Liver (tissue), 9 donors: ENCODE results near the gene SFMBT2. TPM values are rescaled to one million over a fixed set of nuclear protein-coding genes. Genes with fewer than 3 reads are reported as not detected.

Experiments used
- DNase-seq: peaks from one replicate; pipeline ENCODE4 v3.0.0-alpha.2; 2017; ENCODE audit warnings: low spot score
- H3K27ac ChIP-seq, 2 donors: one replicate each; pipeline ENCODE4 v1.7.0; 2013; ENCODE audit warnings: inconsistent platforms in 2 of 2, low read length in 2 of 2, control low read depth in 1 of 2, low read depth in 1 of 2, mild to moderate bottlenecking in 1 of 2
- H3K27me3 ChIP-seq, 4 donors: one replicate each; pipeline versions ENCODE4 v1.6.1 to v1.7.0; 2013; ENCODE audit warnings: low read length in 3 of 4, inconsistent platforms in 1 of 4, mild to moderate bottlenecking in 1 of 4, moderate library complexity in 1 of 4; ENCODE audit not compliant: control insufficient read depth in 4 of 4, insufficient read depth in 4 of 4
- H3K36me3 ChIP-seq, 4 donors: one replicate each; pipeline versions ENCODE4 v1.6.1 to v1.7.0; 2013; ENCODE audit warnings: low read length in 3 of 4, mild to moderate bottlenecking in 3 of 4, low read depth in 1 of 4, moderate library complexity in 1 of 4; ENCODE audit not compliant: control insufficient read depth in 4 of 4, insufficient read depth in 3 of 4
- H3K4me1 ChIP-seq, 4 donors: one replicate each; pipeline versions ENCODE4 v1.6.1 to v1.7.0; 2013; ENCODE audit warnings: low read length in 3 of 4, mild to moderate bottlenecking in 3 of 4, moderate library complexity in 1 of 4; ENCODE audit not compliant: control insufficient read depth in 4 of 4, insufficient read depth in 4 of 4
- H3K4me3 ChIP-seq, 3 donors: one replicate each; pipeline versions ENCODE4 v1.6.1 to v1.7.0; 2013; ENCODE audit warnings: low read length in 3 of 3, control low read depth in 1 of 3, low read depth in 1 of 3, mild to moderate bottlenecking in 1 of 3
- H3K9ac ChIP-seq, 2 donors: one replicate each; pipeline ENCODE4 v1.7.0; 2013; ENCODE audit warnings: low read length in 2 of 2, mild to moderate bottlenecking in 2 of 2, moderate library complexity in 2 of 2, control low read depth in 1 of 2, low read depth in 1 of 2
- H3K9me3 ChIP-seq, 4 donors: one replicate each; pipeline versions ENCODE4 v1.6.1 to v1.7.0; 2013; ENCODE audit warnings: low read length in 3 of 4; ENCODE audit not compliant: control insufficient read depth in 4 of 4
- ATF3 ChIP-seq: IDR thresholded peaks from 2 replicates; pipeline ENCODE4 v1.6.1; 2016; ENCODE audit warnings: antibody characterized with exemption
- CTCF ChIP-seq: fragments of 150-350 bp; IDR thresholded peaks from 2 replicates; pipeline ENCODE4 v1.5.1; 2017; ENCODE audit warnings: improper control_type of control experiment, low read depth, low read length; ENCODE audit not compliant: missing input control
- EGR1 ChIP-seq, 2 donors: IDR thresholded peaks; 2 replicates each; pipeline ENCODE4 v1.6.1; 2016 to 2018; ENCODE audit warnings: antibody characterized with exemption in 2 of 2, low read depth in 2 of 2
- FOXA1 ChIP-seq: IDR thresholded peaks from 2 replicates; pipeline ENCODE4 v1.6.1; 2016; ENCODE audit warnings: antibody characterized with exemption
- FOXA2 ChIP-seq: IDR thresholded peaks from 2 replicates; pipeline ENCODE4 v1.6.1; 2016; ENCODE audit warnings: antibody characterized with exemption
- GABPA ChIP-seq, 2 donors: IDR thresholded peaks in 1 of 2; conservative IDR thresholded peaks in 1 of 2; 2 replicates each; pipeline ENCODE4 v1.6.1; 2016; ENCODE audit warnings: antibody characterized with exemption in 2 of 2, mild to moderate bottlenecking in 1 of 2, moderate library complexity in 1 of 2
- HNF4A ChIP-seq, 2 donors: conservative IDR thresholded peaks; 2 replicates each; pipeline ENCODE4 v1.6.1; 2016; ENCODE audit warnings: antibody characterized with exemption in 2 of 2, mild to moderate bottlenecking in 2 of 2
- JUND ChIP-seq, 2 donors: IDR thresholded peaks; 2 replicates each; pipeline ENCODE4 v1.6.1; 2016; ENCODE audit warnings: antibody characterized with exemption in 2 of 2
- MAX ChIP-seq: IDR thresholded peaks from 2 replicates; pipeline ENCODE4 v1.6.1; 2016; ENCODE audit warnings: antibody characterized with exemption
- NR2F2 ChIP-seq: IDR thresholded peaks from 2 replicates; pipeline ENCODE4 v1.6.1; 2016; ENCODE audit warnings: antibody characterized with exemption
- RAD21 ChIP-seq, 2 donors: IDR thresholded peaks; 2 replicates each; pipeline ENCODE4 v1.6.1; 2016; ENCODE audit warnings: antibody characterized with exemption in 2 of 2, mild to moderate bottlenecking in 2 of 2
- REST ChIP-seq: IDR thresholded peaks from 2 replicates; pipeline ENCODE4 v1.6.1; 2016; ENCODE audit warnings: antibody characterized with exemption, mild to moderate bottlenecking
- RXRA ChIP-seq, 2 donors: IDR thresholded peaks; 2 replicates each; pipeline ENCODE4 v1.6.1; 2017 to 2018; ENCODE audit warnings: antibody characterized with exemption in 2 of 2, mild to moderate bottlenecking in 1 of 2
- SP1 ChIP-seq: IDR thresholded peaks from 2 replicates; pipeline ENCODE4 v1.6.1; 2018; ENCODE audit warnings: antibody characterized with exemption, mild to moderate bottlenecking
- TAF1 ChIP-seq: conservative IDR thresholded peaks from 2 replicates; pipeline ENCODE4 v1.6.1; 2016; ENCODE audit warnings: antibody characterized with exemption, mild to moderate bottlenecking
- YY1 ChIP-seq: IDR thresholded peaks from 2 replicates; pipeline ENCODE4 v1.6.1; 2016; ENCODE audit warnings: antibody characterized with exemption, mild to moderate bottlenecking
- ZBTB33 ChIP-seq: IDR thresholded peaks from 2 replicates; pipeline ENCODE4 v1.6.1; 2016; ENCODE audit warnings: antibody characterized with exemption
- WGBS: extraction: QIAGEN DNeasy Blood & Tissue Kit; methylation state at CpG from one replicate; pipeline ENCODE4 v1.1.7; 2013; 5-methylcytosine and 5-hydroxymethylcytosine counted together
- polyA plus RNA-seq, 2 donors: library from polyadenylated mRNA; stranded (reverse) in 1 of 2; unstranded in 1 of 2; fragments of 200-250 nt in 1 of 2; fragments of >200 nt in 1 of 2; fragmentation: Nextera tagmentation in 1 of 2; extraction: Ambion mirVana in 1 of 2; gene quantifications; one replicate each; pipeline versions ENCODE4 v1.2.1 to v1.2.3, GENCODE V29; 2013 to 2015
- total RNA-seq, 2 donors: library from RNA; depleted of rRNA; stranded (reverse); fragments of >200 nt; gene quantifications; one replicate each; pipeline ENCODE4 v1.2.3, GENCODE V29; 2014
- donor health status: healthy.
- donor health status: healthy.
- donor health status: healthy.
- donor health status: healthy.
- donor health status: healthy.

The SFMBT2 gene
- total and polyA plus RNA-seq, 4 donors: 0.46 to 2.8 (median 1.5) TPM

- Histone ChIP-seq H3K9me3 (no peaks in the 10 kb centered on the region), H3K9ac (no peak overlapping the region), H3K36me3 (no peaks in the 10 kb centered on the region), H3K4me3 (no peak overlapping the region), H3K27ac (no peak overlapping the region), H3K27me3 (peaks cover 0 to 11% (median 0%) of the 10 kb centered on the region in 4 donors), H3K4me1 (no peaks in the 10 kb centered on the region)
- TF ChIP-seq GABPA (IDR thresholded peaks at IDR 0.05 in 1 of 2, conservative IDR thresholded peaks at IDR 0.05 in 1 of 2) (no peak), MAX (no peak), JUND (IDR thresholded peaks at IDR 0.05) (no peak), FOXA1 (no peak), RAD21 (IDR thresholded peaks at IDR 0.05) (no peak), RXRA (IDR thresholded peaks at IDR 0.05) (no peak), CTCF (no peak), FOXA2 (no peak), TAF1 (no peak), HNF4A (conservative IDR thresholded peaks at IDR 0.05) (no peak), REST (no peak)
- no peak for DNase-seq
- WGBS: 67% methylated on average over 4 of the region's 4 CpGs
Measured at GRCh38 chr10:7317786-7318446, 92.9 kb downstream of the SFMBT2 start.

GRCh38 chr10:7316839-7317238 is 94.0 kb downstream of the SFMBT2 start:
- Histone ChIP-seq H3K9ac (no peak overlapping the region), H3K4me3 (no peak overlapping the region), H3K27me3 (peaks cover 0 to 11% (median 0%) of the 10 kb centered on the region in 4 donors), H3K36me3 (no peaks in the 10 kb centered on the region), H3K4me1 (no peaks in the 10 kb centered on the region), H3K9me3 (no peaks in the 10 kb centered on the region), H3K27ac (no peak overlapping the region)
- 76% methylated on average over 2 of the region's 2 CpGs for WGBS
- DNase-seq: no peak
- TF ChIP-seq REST: no peak
- TF ChIP-seq CTCF: no peak
- no peak for TF ChIP-seq JUND (IDR thresholded peaks at IDR 0.05)
- no peak for TF ChIP-seq ZBTB33
- no peak for TF ChIP-seq HNF4A (conservative IDR thresholded peaks at IDR 0.05)
- no peak for TF ChIP-seq TAF1
- no peak for TF ChIP-seq EGR1 (IDR thresholded peaks at IDR 0.05; ENCODE audit: low read depth in 2 of 2)
- TF ChIP-seq FOXA2: no peak
- no peak for TF ChIP-seq NR2F2
- TF ChIP-seq FOXA1: no peak
- no peak for TF ChIP-seq ATF3
- no peak for TF ChIP-seq YY1
- no peak for TF ChIP-seq GABPA (IDR thresholded peaks at IDR 0.05 in 1 of 2, conservative IDR thresholded peaks at IDR 0.05 in 1 of 2)
- TF ChIP-seq RAD21 (IDR thresholded peaks at IDR 0.05): no peak
- no peak for TF ChIP-seq SP1
